Hepatocyte (in vitro differentiated cells): ENCODE data around the gene CCT6B. TPM values are rescaled to one million over a fixed set of nuclear protein-coding genes. Genes with fewer than 3 reads are reported as not detected.

Source experiments
- DNase-seq: peaks from one replicate; pipeline ENCODE4 v3.0.0-alpha.2; 2016; ENCODE audit warnings: low spot score
- H2AFZ ChIP-seq: fragments of 200-600 bp; sonication (generic); 2 replicates; pipeline ENCODE4 v1.6.0; 2016; ENCODE audit warnings: antibody characterized with exemption, mild to moderate bottlenecking
- H3K27ac ChIP-seq: fragments of 200-600 bp; sonication (generic); 2 replicates; pipeline ENCODE4 v1.5.1; 2016; ENCODE audit warnings: mild to moderate bottlenecking
- H3K27me3 ChIP-seq: fragments of 200-600 bp; sonication (generic); 2 replicates; pipeline ENCODE4 v1.6.1; 2016
- H3K36me3 ChIP-seq: fragments of 200-600 bp; sonication (generic); replicated peaks from 2 replicates; pipeline ENCODE4 v1.5.1; 2016; ENCODE audit warnings: low read depth; ENCODE audit not compliant: insufficient read depth
- H3K4me1 ChIP-seq: fragments of 200-600 bp; sonication (generic); 2 replicates; pipeline ENCODE4 v1.5.1; 2016; ENCODE audit warnings: mild to moderate bottlenecking, moderate library complexity; ENCODE audit not compliant: insufficient read depth
- H3K4me2 ChIP-seq: fragments of 200-600 bp; sonication (generic); 2 replicates; pipeline ENCODE4 v1.6.0; 2016
- H3K4me3 ChIP-seq: fragments of 200-600 bp; sonication (generic); 2 replicates; pipeline ENCODE4 v1.5.1; 2016; ENCODE audit warnings: mild to moderate bottlenecking
- H3K79me2 ChIP-seq: fragments of 200-600 bp; sonication (generic); 2 replicates; pipeline ENCODE4 v1.6.0; 2017; ENCODE audit warnings: mild to moderate bottlenecking
- H3K9me2 ChIP-seq: fragments of 200-600 bp; sonication (generic); replicated peaks from 2 replicates; pipeline ENCODE4 v1.6.0; 2017; ENCODE audit warnings: mild to moderate bottlenecking; ENCODE audit not compliant: insufficient read depth
- H3K9me3 ChIP-seq: fragments of 200-600 bp; sonication (generic); 2 replicates; pipeline ENCODE4 v1.5.1; 2016; ENCODE audit warnings: low read depth, mild to moderate bottlenecking
- H4K20me1 ChIP-seq: fragments of 200-600 bp; sonication (generic); 2 replicates; pipeline ENCODE4 v1.6.0; 2016; ENCODE audit warnings: mild to moderate bottlenecking; ENCODE audit not compliant: insufficient read depth, poor library complexity, severe bottlenecking
- CTCF ChIP-seq: fragments of 200-600 bp; sonication (generic); IDR thresholded peaks from 2 replicates; pipeline ENCODE4 v1.5.1; 2016; ENCODE audit warnings: antibody characterized with exemption, mild to moderate bottlenecking; ENCODE audit not compliant: poor library complexity
- EZH2 ChIP-seq: fragments of 200-600 bp; sonication (generic); IDR thresholded peaks from 2 replicates; pipeline ENCODE4 v1.6.1; 2016; ENCODE audit warnings: antibody characterized with exemption, mild to moderate bottlenecking, borderline replicate concordance
- EZH2phosphoT487 ChIP-seq: fragments of 200-600 bp; sonication (generic); IDR thresholded peaks from one replicate; pipeline ENCODE4 v1.6.1; 2018; ENCODE audit warnings: antibody characterized with exemption, mild to moderate bottlenecking, low read depth, moderate library complexity; ENCODE audit not compliant: unreplicated experiment, severe bottlenecking
- WGBS: methylation state at CpG from one replicate; pipeline ENCODE4 v1.1.6; 2016; ENCODE audit warnings: low lambda C conversion rate; ENCODE audit errors: missing lambda C conversion rate; 5-methylcytosine and 5-hydroxymethylcytosine counted together
- polyA plus RNA-seq: library from polyadenylated mRNA; unstranded; fragments of >200 nt; fragmentation: Nextera tagmentation; extraction: Ambion mirVana; gene quantifications from 2 replicates; pipeline ENCODE4 v1.2.1, GENCODE V29; 2016
- total RNA-seq: library from RNA; depleted of rRNA; stranded (reverse); fragments of >200 nt; gene quantifications from 2 replicates; pipeline ENCODE4 v1.2.3, GENCODE V29; 2014

Gene CCT6B
- total and polyA plus RNA-seq, 2 experiments from 2014 or later = 1.7 to 2.6 TPM

- Histone ChIP-seq H3K4me1 (peaks cover under 1% of the 10 kb centered on the region), H3K4me3 (no peak overlapping the region), H3K9me3 (no peaks in the 10 kb centered on the region), H2AFZ (no peak overlapping the region), H3K27ac (no peak overlapping the region), H3K79me2 (peaks cover 29% of the 10 kb centered on the region), H3K27me3 (no peaks in the 10 kb centered on the region), H4K20me1 (no peaks in the 10 kb centered on the region), H3K4me2 (no peak overlapping the region), H3K36me3 (no peaks in the 10 kb centered on the region), H3K9me2 (no peaks in the 10 kb centered on the region)
- 72% methylated on average over 2 of the region's 2 CpGs for WGBS
- no peak for DNase-seq
- TF ChIP-seq CTCF = no peak
- TF ChIP-seq EZH2phosphoT487 = no peak
- TF ChIP-seq EZH2 = no peak
Observed at GRCh38 chr17:34987232-34987631, 26.0 kb upstream of the CCT6B start.

GRCh38 chr17:34981538-34982241, 20.4 kb upstream of the CCT6B start:
- Histone ChIP-seq H3K27ac (peak overlapping the region; percentile 100), H2AFZ (peak overlapping the region; percentile 74), H4K20me1 (no peaks in the 10 kb centered on the region), H3K27me3 (no peaks in the 10 kb centered on the region), H3K4me3 (peak overlapping the region; percentile 41), H3K79me2 (peaks cover 34% of the 10 kb centered on the region), H3K4me1 (peaks cover 15% of the 10 kb centered on the region), H3K9me2 (no peaks in the 10 kb centered on the region), H3K4me2 (peak overlapping the region; percentile 87), H3K36me3 (no peaks in the 10 kb centered on the region), H3K9me3 (no peaks in the 10 kb centered on the region)
- TF ChIP-seq EZH2phosphoT487 (no peak), CTCF (no peak), EZH2 (no peak)
- 15% methylated on average over 8 of the region's 8 CpGs for WGBS
- peak; percentile 43 for DNase-seq

GRCh38 chr17:34980681-34981537, 19.6 kb upstream of the CCT6B start:
- TF ChIP-seq CTCF (peak; percentile 37), EZH2phosphoT487 (no peak)
- DNase-seq = peak; percentile 87
- Histone ChIP-seq H3K4me2 (peak overlapping the region; percentile 87), H3K4me1 (peaks cover 15% of the 10 kb centered on the region), H2AFZ (peak overlapping the region; percentile 83), H3K9me3 (no peaks in the 10 kb centered on the region), H3K36me3 (no peaks in the 10 kb centered on the region), H3K27me3 (no peaks in the 10 kb centered on the region), H3K27ac (peak overlapping the region; percentile 100), H3K4me3 (peak overlapping the region; percentile 41), H3K79me2 (peaks cover 34% of the 10 kb centered on the region), H3K9me2 (no peaks in the 10 kb centered on the region), H4K20me1 (no peaks in the 10 kb centered on the region)
- WGBS = under 1% methylated on average over 47 of the region's 69 CpGs
